ENCODE results near the gene ARHGAP12.

DNA sequence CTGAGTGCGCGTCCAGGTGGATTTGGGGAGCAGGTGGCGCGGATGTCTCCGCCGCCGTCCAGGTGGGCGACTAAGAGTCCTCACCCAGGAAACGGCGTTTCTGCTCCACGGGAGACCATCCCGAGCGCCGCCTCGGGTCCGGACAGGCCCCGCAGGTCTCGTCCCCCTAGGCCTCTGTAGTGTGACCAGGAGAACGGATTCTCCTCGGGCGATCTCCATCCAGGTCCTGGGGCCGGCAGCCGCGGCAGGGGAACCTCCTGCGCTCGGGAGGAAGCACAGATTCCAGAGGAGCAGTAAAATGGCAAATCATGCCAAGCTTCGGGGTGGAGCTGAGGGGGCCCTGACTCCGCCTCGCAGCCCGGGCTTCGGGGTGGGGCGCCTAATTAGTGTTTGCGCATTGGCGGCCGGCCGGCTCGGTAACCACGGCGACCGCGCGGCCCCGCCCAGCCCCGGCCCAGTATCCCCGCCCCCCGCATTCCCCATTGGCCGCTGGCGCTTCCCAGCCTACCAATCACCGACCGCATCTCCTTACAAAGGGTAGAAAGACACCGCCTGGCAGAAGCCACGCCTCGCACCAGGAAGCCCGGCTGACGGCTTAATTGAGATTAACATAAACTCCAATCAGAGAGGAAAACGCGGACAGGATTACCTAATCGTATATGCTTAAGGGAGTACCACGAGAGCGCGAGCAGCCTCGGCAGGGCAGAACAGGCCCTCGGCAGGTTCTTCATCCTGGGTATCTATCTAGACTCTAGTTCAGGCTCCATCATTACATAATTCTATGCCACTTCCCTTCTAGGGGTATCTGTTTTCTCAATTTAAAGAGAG is 168.6 kb downstream of the ARHGAP12 start:
- TF ChIP-seq, protein P1, sequence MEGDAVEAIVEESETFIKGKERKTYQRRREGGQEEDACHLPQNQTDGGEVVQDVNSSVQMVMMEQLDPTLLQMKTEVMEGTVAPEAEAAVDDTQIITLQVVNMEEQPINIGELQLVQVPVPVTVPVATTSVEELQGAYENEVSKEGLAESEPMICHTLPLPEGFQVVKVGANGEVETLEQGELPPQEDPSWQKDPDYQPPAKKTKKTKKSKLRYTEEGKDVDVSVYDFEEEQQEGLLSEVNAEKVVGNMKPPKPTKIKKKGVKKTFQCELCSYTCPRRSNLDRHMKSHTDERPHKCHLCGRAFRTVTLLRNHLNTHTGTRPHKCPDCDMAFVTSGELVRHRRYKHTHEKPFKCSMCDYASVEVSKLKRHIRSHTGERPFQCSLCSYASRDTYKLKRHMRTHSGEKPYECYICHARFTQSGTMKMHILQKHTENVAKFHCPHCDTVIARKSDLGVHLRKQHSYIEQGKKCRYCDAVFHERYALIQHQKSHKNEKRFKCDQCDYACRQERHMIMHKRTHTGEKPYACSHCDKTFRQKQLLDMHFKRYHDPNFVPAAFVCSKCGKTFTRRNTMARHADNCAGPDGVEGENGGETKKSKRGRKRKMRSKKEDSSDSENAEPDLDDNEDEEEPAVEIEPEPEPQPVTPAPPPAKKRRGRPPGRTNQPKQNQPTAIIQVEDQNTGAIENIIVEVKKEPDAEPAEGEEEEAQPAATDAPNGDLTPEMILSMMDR (conservative IDR thresholded peaks at IDR 0.05; ENCODE audit: low read length) = no peak
- no peak for TF ChIP-seq EZH2phosphoT487 (IDR thresholded peaks at IDR 0.05; ENCODE audit: borderline replicate concordance, low read depth, low read length)

All from OCI-LY7 (cell line).